Inflammatory macrophage (primary cell): ENCODE results near the gene ITIH5.

Experiments used
- DNase-seq, 2 donors: peaks; one replicate each; pipeline ENCODE4 v3.0.0-alpha.2; 2020 to 2022

The ITIH5 gene

GRCh38 chr10:7583626-7584025 lies 83.1 kb downstream of the ITIH5 start:
- no peak for DNase-seq

GRCh38 chr10:7580520-7580919 lies 86.2 kb downstream of the ITIH5 start:
- no peak for DNase-seq

DNA sequence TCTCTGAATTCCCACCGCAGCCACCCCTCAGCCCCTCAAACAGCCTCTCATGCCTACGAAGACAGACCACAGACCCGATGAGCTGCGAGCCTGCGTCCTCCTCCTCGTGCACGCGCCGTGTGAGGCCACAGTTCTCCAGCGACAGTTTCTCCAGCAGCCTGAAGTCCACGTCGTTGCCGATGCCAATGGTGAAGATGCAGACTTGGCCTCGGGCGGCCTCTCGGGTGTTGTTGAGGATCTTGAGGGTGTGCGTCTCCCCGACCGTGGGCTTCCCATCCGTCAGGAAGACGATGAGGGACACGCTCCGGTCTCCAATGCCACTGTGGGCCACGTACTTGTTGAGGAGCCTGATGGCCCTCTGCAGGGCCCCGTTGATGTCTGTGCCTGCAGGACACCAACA lies 87.1 kb downstream of the ITIH5 start:
- DNase-seq = no peak

DNA sequence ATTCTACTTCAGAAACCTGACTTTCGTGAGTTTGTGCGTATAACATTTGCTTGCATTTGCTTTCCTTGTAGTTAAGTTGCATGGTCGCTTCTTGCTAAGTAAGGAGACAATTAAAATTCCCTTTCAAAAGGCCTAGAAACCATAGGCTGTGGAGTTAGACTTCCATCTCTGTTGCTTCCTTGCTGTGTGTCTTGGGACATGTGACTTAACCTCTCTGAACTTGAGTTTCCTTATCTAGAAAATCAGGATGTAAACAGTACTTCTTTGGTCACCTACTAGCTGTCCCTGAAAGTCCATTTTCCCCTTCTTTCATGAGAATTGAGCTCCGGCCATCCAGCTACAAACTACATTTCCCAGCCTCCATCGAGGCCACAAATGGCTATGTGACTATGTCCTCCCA lies 89.2 kb downstream of the ITIH5 start:
- no peak for DNase-seq

DNA sequence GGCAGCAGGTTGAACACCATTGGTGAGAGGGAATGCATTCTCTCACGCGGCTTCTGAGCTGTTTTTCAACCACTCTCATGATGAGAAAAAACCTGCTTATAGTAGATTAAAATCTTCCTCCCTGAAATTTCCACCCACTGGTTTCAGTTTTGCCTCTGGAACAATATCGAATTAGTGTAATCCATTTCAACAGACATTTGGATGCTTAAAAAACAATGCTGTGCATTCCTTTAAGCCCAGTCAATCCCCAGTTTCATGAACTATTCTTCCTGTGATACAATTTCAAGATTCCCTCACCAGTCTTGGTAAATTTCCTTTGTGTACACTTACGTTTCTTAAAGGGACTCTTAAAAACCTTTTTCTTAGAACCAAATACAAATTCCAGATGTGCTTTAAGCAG lies 89.6 kb downstream of the ITIH5 start:
- no peak for DNase-seq

DNA sequence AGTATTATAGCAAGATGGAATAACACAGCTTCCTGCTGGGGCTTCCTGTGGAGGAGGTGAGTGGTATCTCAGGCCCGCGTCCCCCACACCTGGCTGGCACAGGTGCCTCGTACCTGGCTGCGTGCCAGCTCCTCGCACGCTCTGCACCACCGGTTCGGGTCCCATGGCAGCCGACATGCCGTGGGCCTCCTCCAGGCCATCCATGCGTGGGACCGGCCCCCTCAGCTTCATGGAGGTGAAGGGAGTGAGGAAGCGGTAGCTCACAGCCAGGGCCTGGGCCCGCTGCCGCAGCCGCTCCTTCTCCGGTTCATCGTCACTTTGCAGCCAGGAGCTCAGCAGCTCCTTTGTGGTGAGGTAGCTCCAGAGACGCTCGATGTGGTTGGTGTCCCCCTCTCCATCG lies 90.4 kb downstream of the ITIH5 start:
- no peak for DNase-seq

GRCh38 chr10:7572391-7572790 lies 94.4 kb downstream of the ITIH5 start:
- DNase-seq = no peak

DNA sequence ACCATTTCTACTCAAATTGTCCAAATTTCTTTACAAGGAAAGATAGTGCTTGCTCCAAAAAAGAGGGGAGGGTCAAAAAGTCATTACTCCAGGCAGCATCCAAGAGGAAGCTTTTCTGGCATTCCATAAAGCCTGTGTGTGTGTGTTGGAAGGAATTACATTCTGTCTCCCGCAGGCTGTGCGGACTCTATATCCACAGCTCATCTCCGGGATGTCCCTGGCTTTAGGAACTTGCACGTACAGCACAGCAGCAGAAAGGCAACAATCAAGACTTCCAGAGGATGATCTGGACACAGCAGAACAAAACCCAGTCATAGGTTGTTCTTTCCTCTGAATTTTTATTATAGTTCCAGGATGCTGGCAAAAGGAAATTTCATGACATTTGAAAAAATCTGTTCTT lies 94.8 kb downstream of the ITIH5 start:
- DNase-seq = no peak

DNA sequence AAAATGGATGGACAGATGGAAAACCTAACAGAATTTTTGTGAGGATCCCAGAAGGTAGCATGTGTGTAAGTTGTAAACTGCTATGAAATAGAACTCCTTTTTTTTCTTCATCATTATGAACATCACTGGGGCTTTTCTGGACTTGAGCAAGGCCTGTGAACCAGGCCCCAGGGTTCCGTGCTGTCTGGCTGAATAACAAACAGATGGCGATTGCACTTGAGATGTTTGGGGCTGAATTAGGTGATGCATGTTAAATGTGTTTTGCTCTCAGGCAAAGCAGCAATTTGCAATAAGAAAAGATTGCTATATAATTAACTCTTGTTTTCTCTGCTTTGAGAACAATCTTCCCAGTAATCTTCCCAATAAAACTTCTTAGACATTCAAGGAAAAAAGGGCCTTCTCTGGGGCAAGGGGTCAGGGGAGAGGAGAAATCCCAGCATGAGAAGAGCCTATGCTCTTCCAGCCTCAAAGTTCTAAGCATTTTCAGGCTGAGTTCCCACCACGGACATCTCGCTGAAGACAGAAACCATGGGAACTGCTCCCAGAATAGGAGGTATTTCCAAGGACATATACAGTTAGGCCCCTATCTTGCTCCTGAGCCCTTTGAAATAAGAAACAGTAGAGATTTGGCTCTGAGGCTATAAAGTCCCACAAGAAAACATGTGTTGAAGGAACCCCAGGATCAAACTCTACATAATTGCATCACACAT lies 98.7 kb downstream of the ITIH5 start:
- DNase-seq = no peak

GRCh38 chr10:7566891-7567290 lies 99.9 kb downstream of the ITIH5 start:
- DNase-seq = no peak

- no peak for DNase-seq
Observed at GRCh38 chr10:7565871-7566270, 100.9 kb downstream of the ITIH5 start.

DNA sequence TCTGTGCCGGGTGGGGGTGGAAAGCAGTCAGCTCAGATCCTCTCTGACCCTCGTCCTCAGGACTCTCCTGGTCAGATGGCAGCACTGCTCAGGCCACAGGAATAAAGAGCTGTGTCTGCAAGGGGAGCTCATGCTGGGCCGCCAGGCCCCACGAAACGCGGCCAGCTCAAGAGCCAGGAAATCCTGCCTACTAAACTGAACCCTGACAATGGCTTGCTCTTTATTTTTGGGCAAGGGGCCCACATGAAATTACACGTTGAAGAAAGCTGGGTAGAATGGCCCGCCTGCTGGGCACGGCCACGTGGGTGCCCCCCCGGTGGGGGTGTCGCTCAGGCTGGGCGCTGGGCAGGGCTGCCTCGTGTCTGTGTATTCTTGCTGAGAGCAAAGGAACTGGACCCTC lies 103.0 kb downstream of the ITIH5 start:
- DNase-seq = no peak

DNA sequence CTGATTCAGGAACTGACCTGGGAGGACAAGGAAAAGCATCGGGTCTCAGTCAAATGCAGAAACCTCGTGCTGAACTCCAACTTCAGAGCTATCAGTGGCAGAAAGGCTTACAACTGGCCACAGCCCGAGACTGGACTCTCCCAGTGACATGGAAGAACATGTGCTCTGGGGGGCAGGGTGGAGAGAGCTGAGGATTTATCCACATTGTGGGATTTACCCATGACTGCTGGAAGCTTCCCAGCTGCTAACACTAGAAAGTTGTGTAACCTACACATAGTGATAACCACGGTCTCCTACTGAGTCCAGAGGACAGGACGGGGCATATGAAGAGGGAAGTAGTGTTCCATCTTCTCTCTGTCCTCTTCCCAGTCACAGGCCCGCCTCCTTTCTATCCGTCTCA lies 103.4 kb downstream of the ITIH5 start:
- no peak for DNase-seq

GRCh38 chr10:7561985-7562384 lies 104.8 kb downstream of the ITIH5 start:
- no peak for DNase-seq

- DNase-seq = no peak
Observed at GRCh38 chr10:7561216-7561893, 105.4 kb downstream of the ITIH5 start.

GRCh38 chr10:7560519-7560918 lies 106.2 kb downstream of the ITIH5 start:
- no peak for DNase-seq

DNA sequence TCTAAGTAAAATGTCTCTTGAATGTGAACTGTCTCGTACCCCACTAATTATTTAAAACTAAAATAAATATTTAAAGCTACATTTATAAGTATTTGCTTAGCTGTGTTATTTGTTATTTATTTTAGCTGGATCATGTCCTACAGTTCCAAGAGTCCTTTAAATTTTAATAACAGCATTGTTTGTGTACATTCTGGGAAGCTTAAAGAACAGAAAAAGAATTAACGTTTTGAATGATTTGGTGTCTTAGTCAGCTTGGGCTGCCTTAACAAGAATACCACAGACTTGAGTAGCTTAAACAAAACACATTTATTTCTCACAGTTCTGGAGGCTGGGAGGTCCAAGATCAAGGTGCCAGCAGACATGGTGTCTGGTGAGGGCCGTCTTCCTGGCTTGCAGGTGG lies 107.4 kb downstream of the ITIH5 start:
- DNase-seq = no peak

GRCh38 chr10:7558036-7558435 lies 108.7 kb downstream of the ITIH5 start:
- DNase-seq = no peak

- no peak for DNase-seq
Observed at GRCh38 chr10:7553531-7553930, 113.2 kb downstream of the ITIH5 start.

- DNase-seq = no peak
Observed at GRCh38 chr10:7551950-7552716, 114.6 kb downstream of the ITIH5 start.

- DNase-seq = no peak
Observed at GRCh38 chr10:7551289-7551688, 115.5 kb downstream of the ITIH5 start.

DNA sequence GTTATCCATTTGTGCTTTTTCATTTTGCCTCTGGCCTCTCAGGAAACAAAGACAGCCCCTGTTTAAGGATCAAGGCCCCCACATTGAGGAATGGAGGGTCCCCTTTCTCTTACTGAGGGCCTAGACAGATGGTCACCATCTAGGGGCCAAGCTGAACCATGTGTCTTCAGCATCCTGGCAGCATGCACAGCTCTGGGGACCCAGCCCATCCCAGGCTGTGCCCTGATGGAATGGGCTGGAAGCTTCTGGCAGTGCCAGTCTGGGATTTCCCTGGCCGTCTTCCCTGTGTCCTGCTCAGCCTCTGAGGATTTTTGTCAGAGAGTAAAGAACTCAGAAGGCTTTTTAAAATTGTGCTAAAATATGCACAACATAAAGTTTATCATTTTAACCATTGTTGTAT lies 116.8 kb downstream of the ITIH5 start:
- no peak for DNase-seq

DNA sequence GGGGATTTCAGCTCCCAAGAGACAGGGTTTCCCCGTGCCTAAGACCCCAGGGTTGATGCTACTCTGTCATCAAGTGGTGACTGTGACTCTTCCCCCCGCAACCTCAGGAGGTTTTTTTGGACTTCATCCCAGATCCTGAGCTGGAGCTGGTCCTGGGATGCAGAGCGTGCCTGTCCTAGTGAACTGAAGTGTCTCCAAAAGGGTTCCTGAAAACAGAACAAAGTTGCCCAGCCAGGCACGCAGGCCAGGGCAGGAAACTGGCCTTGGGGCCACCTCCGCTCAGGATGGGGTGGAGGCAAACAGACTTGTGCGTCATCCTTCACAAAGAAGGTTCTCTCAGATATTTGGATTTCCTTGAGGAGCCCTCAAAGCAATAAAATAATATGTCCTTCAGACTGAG lies 118.9 kb downstream of the ITIH5 start:
- no peak for DNase-seq

DNA sequence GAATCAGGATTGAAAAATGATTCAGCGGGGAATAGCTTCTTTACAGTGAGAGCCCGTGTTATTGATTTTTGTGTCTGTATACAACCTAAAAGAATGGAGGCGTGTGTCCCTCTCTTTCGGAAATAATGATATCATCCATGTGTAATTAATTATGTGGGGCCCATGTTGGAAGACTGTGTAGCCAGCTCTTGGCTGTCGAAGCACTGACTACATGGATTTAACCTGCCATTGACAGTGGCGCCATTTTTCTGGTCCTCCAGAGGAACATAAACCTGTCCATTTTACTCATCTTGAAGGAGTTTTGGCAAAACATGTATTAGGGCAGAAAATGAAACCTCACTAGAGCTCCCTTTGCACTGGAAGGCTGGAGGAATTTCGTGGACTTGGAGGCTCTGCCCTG lies 119.6 kb downstream of the ITIH5 start:
- DNase-seq = no peak
